Bone marrow (tissue), 2 donors: ENCODE data around the gene PGA3.
"Not testable (repeated sequence)": the region's sequence is repeated elsewhere in the genome, so short reads cannot be mapped to it uniquely, and the experiment has no call there.

ENCODE experiments used
- DNase-seq, 2 donors: peaks; one replicate each; lab custom pipeline; 2025; lab: John Stamatoyannopoulos, UW

Gene PGA3

DNA sequence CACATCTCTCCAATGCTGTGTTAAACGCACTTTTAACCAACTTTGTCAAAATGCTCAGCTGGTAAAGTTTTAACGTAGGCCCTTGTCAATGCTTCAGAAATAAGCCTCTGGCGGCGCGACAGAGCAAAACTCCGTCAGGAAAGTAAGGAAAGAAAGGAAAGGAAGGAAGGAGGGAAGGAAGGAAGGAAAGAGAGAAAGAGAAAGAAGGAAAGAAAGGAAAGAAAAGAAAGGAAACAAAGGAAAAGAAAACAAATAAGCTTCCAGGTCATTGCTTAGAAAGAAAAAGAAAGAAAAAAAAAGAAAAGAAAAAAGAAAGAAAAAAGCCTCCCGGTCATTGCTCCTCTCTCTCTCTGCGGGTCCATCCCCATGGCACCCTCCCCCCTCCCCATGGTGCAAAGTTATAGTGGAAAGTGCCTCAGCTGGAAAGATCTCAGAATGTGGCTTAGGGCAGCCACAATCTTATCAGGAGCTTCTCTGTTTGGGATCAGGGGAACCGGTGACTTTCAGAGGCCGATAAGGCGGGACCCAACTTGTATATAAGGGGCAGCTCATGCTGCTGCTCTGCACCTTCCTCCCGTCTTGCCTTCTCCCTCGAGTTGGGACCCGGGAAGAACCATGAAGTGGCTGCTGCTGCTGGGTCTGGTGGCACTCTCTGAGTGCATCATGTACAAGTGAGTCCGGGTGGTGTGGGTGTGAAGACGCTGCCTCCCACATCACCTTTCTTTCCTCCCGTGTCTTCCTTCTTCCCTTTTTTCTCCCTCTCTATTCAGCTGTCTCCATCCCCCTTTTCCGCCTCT lies at the start of gene PGA3:
TSS of gene PGA3 (plus strand) at position 566 of the 797 bp plus-strand sequence. CDS start at position 616, 50 bp downstream.
- not testable (repeated sequence) for DNase-seq

DNA sequence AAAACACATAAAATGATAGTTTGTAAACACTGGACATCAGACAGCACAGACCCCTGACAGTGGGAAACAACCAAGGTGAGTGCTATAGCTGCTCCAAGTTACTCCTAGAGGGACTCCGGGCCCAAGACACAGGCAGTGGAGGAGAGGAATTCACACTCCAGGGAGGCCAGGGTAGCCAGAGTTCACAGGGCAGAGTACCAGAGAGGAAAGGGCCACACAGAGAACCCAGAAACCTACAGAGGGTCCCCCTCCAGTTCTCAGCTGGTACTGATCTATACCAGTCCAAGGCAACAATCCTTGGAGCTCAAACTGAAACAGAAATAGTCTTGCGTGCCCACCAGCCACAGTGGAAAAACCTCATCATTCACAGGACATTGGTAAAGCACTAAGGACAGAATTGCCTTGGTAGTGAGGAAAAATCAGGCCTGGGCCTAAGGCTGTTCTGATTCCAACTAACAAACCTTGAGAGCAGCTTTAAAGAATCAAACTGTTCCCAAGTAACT lies 49.7 kb upstream of the PGA3 start:
- no peak for DNase-seq

GRCh38 chr11:61154528-61154927 lies 48.8 kb upstream of the PGA3 start:
- DNase-seq, result no peak

DNA sequence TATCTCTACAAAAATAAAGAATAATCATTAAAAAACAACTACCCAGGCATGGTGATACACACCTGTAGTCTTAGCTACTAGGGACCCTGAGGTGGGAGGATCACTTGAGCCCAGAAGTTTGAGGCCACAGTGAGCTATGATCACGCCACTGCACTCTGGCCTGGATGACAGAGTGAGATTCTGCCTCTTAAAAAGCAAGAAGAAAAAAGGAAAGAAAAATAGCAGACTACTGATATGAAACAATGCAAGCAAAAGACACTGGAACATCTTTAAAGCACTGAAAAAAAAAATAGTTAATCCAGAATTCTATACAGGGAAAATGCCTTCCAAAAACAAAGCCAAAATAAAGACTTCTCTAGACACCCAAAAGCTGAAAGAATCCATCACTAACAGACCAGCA lies 48.0 kb upstream of the PGA3 start:
- DNase-seq, result no peak

DNA sequence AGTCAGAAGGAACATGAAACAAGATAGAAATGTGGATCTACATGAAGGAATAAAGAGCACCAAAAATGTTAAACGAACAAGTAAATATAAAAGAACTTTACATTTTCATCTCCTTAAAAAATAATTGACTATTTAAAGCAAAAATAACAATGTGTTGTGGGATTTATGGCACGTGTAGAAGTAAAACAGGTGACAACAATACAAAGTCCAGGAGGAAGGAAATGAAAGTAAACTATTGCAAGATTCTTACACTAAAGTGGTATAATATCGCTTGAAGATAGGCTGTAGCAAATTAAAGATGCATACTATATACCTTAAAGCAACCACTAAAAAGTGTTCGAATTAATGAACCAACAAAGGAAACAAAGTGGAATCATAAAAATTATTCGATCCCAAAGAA lies 47.6 kb upstream of the PGA3 start:
- DNase-seq, result no peak

- no peak for DNase-seq
These were observed 45.6 kb upstream of the PGA3 start for GRCh38 chr11:61157743-61158142.

DNA sequence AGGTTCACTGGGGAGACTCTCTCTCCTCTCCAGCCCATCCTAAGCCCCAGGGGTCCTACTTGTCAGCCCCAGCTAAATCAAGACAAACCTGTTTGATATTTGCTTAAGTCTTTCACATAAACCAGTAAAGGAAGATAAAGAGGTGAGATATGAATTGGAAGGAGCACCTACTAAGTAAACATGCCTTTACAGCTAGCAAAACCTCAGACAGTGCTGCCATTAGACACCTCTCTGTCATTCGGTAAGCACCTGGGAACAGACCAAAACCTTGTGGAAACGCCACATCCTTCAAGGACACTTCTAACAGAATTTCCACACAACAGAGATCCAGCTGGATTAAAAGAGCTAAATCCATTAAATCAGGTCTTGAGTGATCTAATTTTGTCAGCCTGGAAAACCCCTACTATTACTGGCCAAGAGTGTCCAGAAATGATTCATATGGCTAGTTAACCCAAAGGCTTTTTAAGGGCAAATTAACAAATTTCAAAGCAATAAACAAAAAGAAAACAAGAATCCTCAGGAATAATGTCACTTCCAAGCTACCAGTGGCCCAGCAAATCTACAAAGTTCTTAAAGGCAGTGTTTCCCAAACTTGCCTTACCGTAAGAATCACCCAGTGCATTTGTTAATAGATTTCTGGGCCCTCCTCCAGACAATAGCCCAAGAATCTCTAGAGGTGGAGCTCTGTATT lies 44.5 kb upstream of the PGA3 start:
- DNase-seq, result no peak

- DNase-seq, result no peak
These were observed 42.7 kb upstream of the PGA3 start for GRCh38 chr11:61160487-61161189.

DNA sequence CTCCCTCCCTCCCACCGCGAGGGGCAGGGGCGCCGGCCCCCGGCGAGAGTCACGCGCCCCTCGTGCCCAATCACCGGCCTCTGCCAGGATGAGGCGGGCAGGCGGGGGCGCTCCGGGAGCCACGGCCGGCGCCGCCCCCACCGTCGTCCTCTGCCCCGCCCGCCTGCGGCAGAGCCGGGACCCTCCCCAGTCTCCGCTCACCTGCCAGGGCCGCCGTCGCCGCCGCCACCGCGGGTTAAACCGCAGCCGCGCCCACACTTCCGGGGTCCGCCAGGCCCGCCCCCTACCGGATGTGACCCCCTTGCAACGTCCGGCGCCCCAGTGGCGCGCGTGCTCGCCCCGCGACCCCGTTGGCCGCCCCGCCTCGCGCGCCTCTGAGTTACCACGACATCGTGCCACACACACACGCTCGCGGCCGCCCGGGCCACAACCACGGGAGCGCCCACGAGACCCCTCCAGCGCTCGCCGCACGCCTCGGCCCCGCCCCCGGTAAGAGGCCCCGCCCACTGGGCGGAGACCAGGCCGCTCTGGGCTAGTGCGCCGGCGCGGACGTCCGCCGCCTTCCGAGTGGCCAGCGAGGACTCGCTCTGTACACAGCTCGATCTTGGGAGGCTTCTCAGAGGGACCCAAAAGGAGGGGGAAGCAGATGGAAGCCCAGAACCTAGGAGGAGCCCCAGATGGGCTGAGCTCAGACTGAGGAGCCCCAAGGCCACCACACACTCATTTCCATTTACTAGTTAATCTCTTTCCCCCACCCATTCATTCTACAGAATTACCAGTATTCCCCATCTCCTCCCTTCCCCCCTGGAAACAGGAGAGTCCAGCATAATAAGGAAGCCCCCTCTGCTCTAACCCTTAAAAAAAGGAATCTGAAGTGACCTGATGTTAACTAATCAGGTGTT lies 41.9 kb upstream of the PGA3 start, which contains the start of gene VPS37C:
TSS of gene VPS37C (minus strand) at position 237 of the 902 bp plus-strand sequence. CDS start 22,597 bp downstream, outside the sequence.
- peak; percentile 68 to 87 for DNase-seq

DNA sequence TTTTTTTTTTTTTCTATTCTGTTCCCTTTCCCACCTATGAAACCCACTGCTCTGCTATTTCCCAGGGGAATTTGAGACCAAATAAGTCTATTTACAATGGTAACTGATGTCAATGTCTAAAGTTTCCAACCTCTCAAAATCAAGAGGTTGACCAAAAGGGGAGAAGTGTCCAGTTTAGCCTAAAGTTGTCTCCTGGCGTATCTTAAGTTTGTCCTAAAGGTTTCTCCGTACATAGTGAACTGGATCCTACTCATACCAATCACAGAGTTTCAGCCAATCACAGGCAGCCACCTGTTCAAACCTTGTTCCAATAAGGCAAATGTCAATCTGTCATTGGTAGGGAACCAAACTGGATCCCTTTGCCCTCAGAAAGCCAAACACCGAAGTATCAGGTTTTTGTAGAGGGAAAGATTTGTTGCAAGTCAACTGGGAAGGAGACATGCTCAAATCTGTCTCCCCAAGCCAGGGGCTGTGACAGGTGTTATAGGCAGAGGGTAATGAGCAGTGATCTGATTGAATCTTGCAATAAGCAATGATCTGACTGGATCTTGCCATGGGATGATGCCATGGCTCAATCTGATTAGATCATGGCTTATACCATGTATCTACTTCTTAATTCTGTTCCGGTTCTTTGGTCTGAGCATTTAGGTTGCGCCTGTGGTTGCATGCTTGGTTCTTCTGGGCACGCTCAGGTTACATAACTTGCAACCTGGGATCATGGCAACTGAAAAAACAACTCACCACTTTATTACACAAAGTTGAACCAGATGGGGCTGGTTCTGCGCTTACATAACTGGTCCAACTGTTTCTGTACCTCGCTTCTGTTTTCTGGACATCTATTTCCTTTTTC lies 41.0 kb upstream of the PGA3 start:
- DNase-seq, result no peak

DNA sequence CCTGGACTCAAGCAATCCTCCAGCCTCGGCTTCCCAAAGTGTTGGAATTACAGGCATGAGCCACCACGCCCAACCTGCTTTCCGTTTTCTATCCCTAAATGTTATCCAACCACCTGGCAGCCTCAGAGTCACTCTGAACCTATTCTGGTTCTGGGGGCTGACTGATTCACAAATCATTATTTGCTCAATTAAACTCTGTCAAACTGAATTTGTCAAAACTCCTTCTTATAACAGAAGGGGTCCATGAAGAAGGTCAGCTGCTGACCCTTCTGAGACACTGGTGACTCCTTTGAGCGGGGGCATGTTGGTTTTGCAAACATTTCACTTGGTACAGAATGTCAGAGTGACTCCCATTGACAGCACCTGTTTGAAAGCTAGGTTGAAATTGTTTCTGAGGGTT lies 40.3 kb upstream of the PGA3 start:
- DNase-seq, result no peak

DNA sequence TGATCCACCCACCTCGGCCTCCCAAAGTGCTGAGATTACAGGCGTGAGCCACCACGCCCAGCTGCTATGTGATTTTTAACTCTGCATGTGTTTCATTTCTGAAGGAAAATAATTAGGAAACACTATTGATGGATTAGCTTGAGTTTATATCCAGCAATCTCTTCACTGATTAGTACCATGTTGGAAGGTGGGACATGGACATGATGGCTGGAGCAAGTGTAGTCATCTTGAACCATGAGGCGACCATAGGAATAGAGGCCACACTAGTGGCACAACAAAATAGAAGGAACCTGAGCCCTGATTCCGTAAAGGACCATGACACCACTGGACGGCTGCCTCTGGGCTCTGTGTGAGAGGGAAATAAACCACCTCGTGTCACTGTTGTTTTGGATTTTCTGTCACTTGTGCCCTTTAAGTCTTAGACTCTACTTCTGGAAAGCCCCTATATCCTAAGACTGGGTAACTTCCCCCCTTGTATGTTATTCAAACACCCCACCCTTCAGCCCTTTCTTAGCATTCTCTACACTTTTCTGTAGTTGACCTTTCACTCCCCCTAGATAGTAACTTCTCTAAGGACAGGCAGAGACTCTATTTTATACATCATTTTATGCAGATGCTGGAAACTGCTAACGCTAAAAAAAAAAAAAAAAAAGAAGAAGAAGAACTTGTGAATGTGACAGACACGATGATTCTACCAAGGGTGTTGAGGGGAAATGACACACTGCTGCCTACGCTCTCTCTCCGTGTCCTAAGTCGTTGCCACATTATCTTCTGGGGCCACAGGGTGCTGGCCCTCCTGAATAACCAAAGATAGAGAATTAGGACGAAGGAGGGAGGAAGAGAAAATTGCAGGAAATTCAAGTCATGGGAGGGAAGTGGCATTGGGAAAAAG lies 39.4 kb upstream of the PGA3 start:
- DNase-seq, result peak in 1 of 2 donors; percentile 73

- no peak for DNase-seq
These were observed 38.5 kb upstream of the PGA3 start for GRCh38 chr11:61164606-61165424.

DNA sequence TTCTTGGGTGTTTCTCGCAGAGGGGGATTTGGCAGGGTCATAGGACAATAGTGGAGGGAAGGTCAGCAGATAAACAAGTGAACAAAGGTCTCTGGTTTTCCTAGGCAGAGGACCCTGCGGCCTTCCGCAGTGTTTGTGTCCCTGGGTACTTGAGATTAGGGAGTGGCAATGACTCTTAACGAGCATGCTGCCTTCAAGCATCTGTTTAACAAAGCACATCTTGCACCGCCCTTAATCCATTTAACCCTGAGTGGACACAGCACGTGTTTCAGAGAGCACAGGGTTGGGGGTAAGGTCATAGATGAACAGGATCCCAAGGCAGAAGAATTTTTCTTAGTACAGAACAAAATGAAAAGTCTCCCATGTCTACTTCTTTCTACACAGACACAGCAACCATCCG lies 37.5 kb upstream of the PGA3 start:
- not testable (repeated sequence) for DNase-seq

- not testable (repeated sequence) for DNase-seq
These were observed 37.0 kb upstream of the PGA3 start for GRCh38 chr11:61166331-61166730.

GRCh38 chr11:61168042-61168688 lies 35.1 kb upstream of the PGA3 start:
- no peak for DNase-seq

DNA sequence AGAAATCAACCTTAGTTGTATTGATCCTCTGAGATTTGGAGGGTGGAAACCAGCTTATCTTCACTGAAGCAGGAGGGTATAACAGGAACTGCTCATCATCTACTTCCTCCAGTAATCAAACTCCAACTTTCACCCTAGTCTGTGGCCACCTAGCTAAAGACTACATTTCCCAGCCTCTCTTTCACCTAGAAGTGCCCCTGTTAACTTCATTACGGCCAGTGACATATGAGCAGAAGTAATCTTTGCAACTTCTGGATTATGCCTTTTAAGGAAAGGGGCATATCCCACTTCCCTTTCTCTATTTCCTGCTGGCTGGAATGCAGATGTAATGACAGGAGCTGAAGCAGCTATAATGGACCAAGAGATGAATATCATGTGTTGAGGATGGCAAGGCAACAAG lies 34.5 kb upstream of the PGA3 start:
- no peak for DNase-seq

GRCh38 chr11:61170566-61170965 lies 32.7 kb upstream of the PGA3 start:
- DNase-seq, result no peak
